Loucy (cell line): ENCODE data around the gene HAP1.

ENCODE experiments used
- CTCF ChIP-seq: fragments of 200-600 bp; sonication (generic); conservative IDR thresholded peaks from 2 replicates; pipeline ENCODE4 v1.5.1; 2014; ENCODE audit warnings: mild to moderate bottlenecking, antibody characterized with exemption, low read length
- EZH2phosphoT487 ChIP-seq: fragments of 200-600 bp; IDR thresholded peaks from 2 replicates; pipeline ENCODE4 v1.6.1; 2018; ENCODE audit warnings: antibody characterized with exemption, mild to moderate bottlenecking, moderate library complexity, borderline replicate concordance

- TF ChIP-seq CTCF (no peak), EZH2phosphoT487 (no peak)
Measured at GRCh38 chr17:41737680-41738023, 3.2 kb upstream of the HAP1 start.
